ENCODE data around the gene VPS33A. TPM values are rescaled to one million over a fixed set of nuclear protein-coding genes. Genes with fewer than 3 reads are reported as not detected.

Gene VPS33A
- total and polyA plus RNA-seq, 2 donors (not counting 3 experiments of a cell fraction or from before 2014, with no cell fraction given), result 12.1 to 23.1 TPM

DNA sequence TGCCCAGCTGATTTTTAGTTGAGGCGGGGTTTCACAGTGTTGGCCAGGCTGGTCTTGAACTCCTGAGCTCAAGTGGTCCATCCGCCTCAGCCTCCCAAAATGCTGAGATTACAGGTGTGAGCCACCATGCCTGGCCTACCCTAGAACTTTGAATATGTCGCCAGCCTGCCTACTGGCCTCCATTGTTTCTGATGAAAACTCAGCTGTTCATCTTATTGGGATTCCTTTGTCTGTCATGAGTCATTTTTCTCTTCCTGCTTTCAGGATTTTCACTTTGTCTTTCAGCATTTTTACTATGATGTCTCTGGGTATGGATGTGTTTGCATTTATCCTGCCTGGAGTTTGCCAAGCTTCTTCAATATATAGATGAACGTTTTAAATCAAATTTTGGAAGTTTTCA lies 70.9 kb downstream of the VPS33A start:
- dilution Hi-C loops (cut with MboI; ENCODE audit: extremely low pct_ligation_motif_present, low sequenced_read_pairs), result no loop called here
- H3K36me3 ChIP-seq (ENCODE audit: control insufficient read depth in 2 of 2, extremely low read depth in 1 of 2, insufficient read depth in 2 of 2, low read length in 2 of 2), result no peaks in the 10 kb centered on the region
- no peaks in the 10 kb centered on the region for H3K4me1 ChIP-seq (ENCODE audit: control insufficient read depth, extremely low read depth, insufficient read depth, low read length)
- H3K9me3 ChIP-seq (replicated peaks; ENCODE audit: control insufficient read depth, insufficient read depth, low read length), result no peaks in the 10 kb centered on the region
- intact Hi-C loops (cut with micrococcal nuclease), result no loop called here
- H3K4me2 ChIP-seq (ENCODE audit: insufficient read depth, low read length), result no peak overlapping the region
- no peaks in the 10 kb centered on the region for H3K27me3 ChIP-seq (ENCODE audit: control insufficient read depth in 2 of 2, insufficient read depth in 2 of 2, low read length in 2 of 2)
- no peaks in the 10 kb centered on the region for H3K9me1 ChIP-seq (replicated peaks; ENCODE audit: control insufficient read depth, extremely low read depth, insufficient read depth, low read length)
- DNase-seq (ENCODE audit: low read depth, low spot score) (no peak), FAIRE-seq (no peak)
- no peak overlapping the region for H3K4me3 ChIP-seq (replicated peaks in 1 of 3; ENCODE audit: insufficient read depth in 1 of 3, low read depth in 1 of 3, low read length in 3 of 3)
- BruUV-seq (replicated peaks), result no TSS peak
- no peaks in the 10 kb centered on the region for H3K79me2 ChIP-seq (ENCODE audit: control insufficient read depth, insufficient read depth, low read length)
- TF ChIP-seq POLR2A (IDR thresholded peaks at IDR 0.05; ENCODE audit: low read depth, low read length) (no peak), GATA2 (IDR thresholded peaks at IDR 0.05; ENCODE audit: insufficient read depth, insufficient read length, low read depth, low read length) (no peak), CTCF (IDR thresholded peaks at IDR 0.05; ENCODE audit: extremely low read depth in 1 of 2, insufficient read depth in 1 of 2, low read depth in 1 of 2, low read length in 2 of 2) (no peak), MAX (IDR thresholded peaks at IDR 0.05; ENCODE audit: insufficient read depth, insufficient read length) (no peak), FOS (IDR thresholded peaks at IDR 0.05; ENCODE audit: borderline replicate concordance, insufficient read depth, low read length) (peak; percentile 14)
- CTCF ChIA-PET, result interaction anchor here (1.2 to 1.6 kb wide), 3 partner anchors 41 to 141 kb away, joined by 3 to 7 read pairs (median 3); no protein-coding TSS in a partner anchor
- POLR2A ChIA-PET, result no interaction called here
- H2AFZ ChIP-seq (ENCODE audit: low read depth, low read length), result no peak overlapping the region
- H4K20me1 ChIP-seq (replicated peaks; ENCODE audit: control insufficient read depth, extremely low read depth, insufficient read depth, low read length), result no peaks in the 10 kb centered on the region
- H3K27ac ChIP-seq (ENCODE audit: insufficient read depth, low read depth, low read length), result no peak overlapping the region
- H3K9ac ChIP-seq (replicated peaks; ENCODE audit: extremely low read depth, insufficient read depth, low read length), result no peak overlapping the region

GRCh38 chr12:122194804-122195203 lies 71.5 kb downstream of the VPS33A start:
- CTCF ChIA-PET, result interaction anchor here (0.7 to 1.6 kb wide), 3 partner anchors 40 to 73 kb away, joined by 3 read pairs; no protein-coding TSS in a partner anchor

More at GRCh38 chr12:122194804-122195203, 71.5 kb downstream of the VPS33A start:
- Histone ChIP-seq H3K4me1 (ENCODE audit: control insufficient read depth, extremely low read depth, insufficient read depth, low read length) (no peaks in the 10 kb centered on the region), H2AFZ (ENCODE audit: low read depth, low read length) (no peak overlapping the region), H3K4me2 (ENCODE audit: insufficient read depth, low read length) (no peak overlapping the region), H3K79me2 (ENCODE audit: control insufficient read depth, insufficient read depth, low read length) (no peaks in the 10 kb centered on the region), H3K27me3 (ENCODE audit: control insufficient read depth in 2 of 2, insufficient read depth in 2 of 2, low read length in 2 of 2) (no peaks in the 10 kb centered on the region), H3K27ac (ENCODE audit: insufficient read depth, low read depth, low read length) (no peak overlapping the region), H3K9ac (replicated peaks; ENCODE audit: extremely low read depth, insufficient read depth, low read length) (no peak overlapping the region), H3K9me1 (replicated peaks; ENCODE audit: control insufficient read depth, extremely low read depth, insufficient read depth, low read length) (no peaks in the 10 kb centered on the region), H4K20me1 (replicated peaks; ENCODE audit: control insufficient read depth, extremely low read depth, insufficient read depth, low read length) (no peaks in the 10 kb centered on the region), H3K4me3 (replicated peaks in 1 of 3; ENCODE audit: insufficient read depth in 1 of 3, low read depth in 1 of 3, low read length in 3 of 3) (no peak overlapping the region), H3K36me3 (ENCODE audit: control insufficient read depth in 2 of 2, extremely low read depth in 1 of 2, insufficient read depth in 2 of 2, low read length in 2 of 2) (no peaks in the 10 kb centered on the region), H3K9me3 (replicated peaks; ENCODE audit: control insufficient read depth, insufficient read depth, low read length) (no peaks in the 10 kb centered on the region)
- no peak for TF ChIP-seq JUN (IDR thresholded peaks at IDR 0.05; ENCODE audit: borderline replicate concordance, insufficient read depth, insufficient read length, low read depth)
- TF ChIP-seq POLR2A (IDR thresholded peaks at IDR 0.05; ENCODE audit: low read depth, low read length), result no peak
- no TSS peak for BruUV-seq (replicated peaks)
- intact Hi-C loops (cut with micrococcal nuclease), result no loop called here
- dilution Hi-C loops (cut with MboI; ENCODE audit: extremely low pct_ligation_motif_present, low sequenced_read_pairs), result no loop called here
- POLR2A ChIA-PET, result no interaction called here
- FAIRE-seq (no peak), DNase-seq (ENCODE audit: low read depth, low spot score) (no peak)
